NCI-H446 treated with DMSO at 0.1 percent for 48 hours (cell line): ENCODE measurements around the gene ENKD1.

ENCODE experiments used
- DNase-seq: peaks from one replicate; lab custom pipeline; 2025; lab: John Stamatoyannopoulos, UW

Gene ENKD1

DNA sequence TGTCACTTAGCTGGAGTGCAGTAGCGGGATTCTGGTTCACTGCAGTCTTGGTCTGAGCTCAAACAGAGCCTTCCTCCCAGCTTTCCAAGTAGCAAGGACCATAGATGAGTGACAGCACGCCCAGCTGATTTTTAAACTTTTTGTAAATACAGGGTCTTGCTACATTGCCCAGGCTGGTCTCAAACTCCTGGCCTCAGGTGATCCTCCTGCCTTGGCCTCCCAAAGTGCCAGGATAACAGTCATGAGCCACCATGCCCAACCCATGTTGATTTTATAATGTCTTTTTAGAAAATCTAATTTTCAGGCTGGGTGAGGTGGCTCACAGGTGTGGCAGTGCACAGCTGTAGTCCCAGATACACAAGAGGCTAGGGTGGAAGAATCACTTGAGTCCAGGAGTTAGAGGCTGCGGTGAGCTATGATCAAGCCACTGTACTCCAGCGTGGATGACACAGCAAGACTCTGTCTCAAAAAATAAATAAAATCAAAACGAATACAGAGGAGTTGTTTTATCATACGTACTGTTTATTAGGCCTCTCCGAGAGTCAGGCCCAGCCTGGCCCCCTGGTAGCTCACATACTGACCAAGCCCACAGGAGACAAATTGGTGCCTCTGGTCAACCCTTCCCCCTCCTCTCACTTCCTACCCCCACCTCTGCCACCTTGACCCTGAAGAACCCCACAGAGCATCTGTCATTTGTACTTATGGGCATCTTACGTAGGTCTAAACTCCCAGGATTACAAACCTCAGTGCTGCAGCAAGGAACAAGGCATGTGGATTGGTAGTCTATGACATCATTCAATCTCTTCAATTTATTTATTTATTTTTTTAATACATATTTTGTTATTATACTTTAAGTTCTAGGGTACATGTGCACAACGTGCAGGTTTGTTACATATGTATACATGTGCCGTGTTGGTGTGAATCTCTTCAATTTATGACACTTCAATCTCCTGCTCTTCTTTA lies 13.7 kb upstream of the ENKD1 start:
- DNase-seq = no peak

DNA sequence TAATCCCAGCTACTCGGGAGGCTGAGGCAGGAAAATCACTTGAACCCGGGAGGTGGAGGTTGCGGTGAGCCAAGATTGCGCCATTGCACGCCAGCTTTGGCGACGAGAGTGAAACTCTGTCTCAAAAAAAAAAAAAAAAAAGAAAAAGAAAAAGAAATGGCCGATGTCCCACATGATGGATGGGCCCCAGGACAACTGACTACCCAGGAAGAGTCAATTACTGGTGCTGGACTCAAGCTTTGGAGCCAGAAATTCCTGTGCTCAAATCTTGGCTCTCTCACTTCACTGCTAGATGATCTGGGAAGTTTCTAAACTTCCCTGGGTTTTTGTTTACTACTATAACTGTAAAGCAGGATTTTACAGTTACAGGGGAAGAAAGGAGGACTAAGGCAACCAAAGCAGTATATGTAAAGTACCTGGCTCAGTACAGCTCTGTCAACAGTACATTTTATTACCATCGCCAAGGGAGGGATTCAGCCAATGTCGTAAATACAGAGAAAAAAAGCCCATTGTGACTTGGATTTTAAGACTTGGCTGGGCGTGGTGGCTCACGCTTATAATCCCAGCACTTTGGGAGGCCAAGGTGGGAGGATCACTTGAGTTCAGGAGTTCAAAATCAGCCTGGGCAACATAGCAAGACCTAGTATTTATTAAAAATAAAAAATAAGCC lies 11.9 kb upstream of the ENKD1 start:
- DNase-seq = no peak

DNA sequence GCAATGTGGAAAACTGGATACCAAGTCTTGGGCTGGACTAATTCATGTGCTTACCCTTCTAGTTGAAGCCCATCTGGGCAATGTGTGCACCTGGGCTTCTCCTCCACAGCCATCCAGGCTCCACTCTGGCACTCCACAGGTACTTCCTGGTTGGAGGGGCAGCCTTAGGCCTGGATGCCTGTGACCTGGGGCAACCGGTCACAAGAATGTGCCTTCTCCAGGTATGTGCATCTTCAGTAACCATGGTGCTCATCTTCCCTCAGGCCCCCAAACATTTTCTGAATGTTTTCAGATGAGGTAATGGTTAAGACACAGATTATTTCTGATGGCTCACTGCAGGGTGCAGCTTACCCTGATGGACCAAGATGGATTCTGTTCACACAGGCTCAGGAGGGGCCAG lies 11.2 kb upstream of the ENKD1 start:
- DNase-seq = no peak

DNA sequence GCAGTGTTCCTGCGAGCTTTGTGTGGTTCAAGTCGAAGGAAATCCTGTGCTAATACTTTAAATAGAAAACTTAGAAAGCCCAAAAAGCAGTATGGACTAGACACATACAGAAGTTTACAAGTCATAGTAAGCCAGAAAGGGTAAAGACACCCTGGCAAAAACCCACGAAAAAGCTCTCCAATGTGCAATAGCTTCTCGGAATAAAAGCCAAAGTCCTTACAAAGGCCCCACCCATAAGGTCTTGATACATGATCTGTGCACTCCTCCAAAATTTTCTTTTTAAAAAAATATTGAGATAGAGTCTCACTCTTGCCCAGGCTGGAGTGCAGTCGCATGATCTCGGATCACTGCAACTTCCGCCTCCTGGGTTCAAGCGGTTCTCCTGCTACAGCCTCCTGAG lies 10.4 kb upstream of the ENKD1 start:
- DNase-seq = no peak

DNA sequence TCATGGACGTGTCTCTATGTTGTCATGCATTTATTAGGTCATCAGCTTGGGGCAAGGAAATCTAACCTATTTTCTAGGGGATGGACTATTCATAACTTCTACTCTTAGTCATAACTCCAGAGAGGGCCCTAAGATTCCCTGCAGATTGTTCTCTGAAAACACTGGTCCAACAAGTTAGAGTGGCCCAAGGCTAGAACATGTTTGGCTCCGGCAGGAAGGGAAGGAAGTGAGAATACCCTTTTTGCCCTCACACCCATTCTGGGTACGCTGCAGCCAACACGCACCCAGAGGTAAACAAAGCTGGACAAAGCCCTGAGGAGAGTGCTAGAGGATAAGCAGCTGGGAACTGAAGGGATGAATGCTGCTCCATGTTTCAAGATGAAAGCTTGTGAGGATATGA lies 10.0 kb upstream of the ENKD1 start:
- no peak for DNase-seq

DNA sequence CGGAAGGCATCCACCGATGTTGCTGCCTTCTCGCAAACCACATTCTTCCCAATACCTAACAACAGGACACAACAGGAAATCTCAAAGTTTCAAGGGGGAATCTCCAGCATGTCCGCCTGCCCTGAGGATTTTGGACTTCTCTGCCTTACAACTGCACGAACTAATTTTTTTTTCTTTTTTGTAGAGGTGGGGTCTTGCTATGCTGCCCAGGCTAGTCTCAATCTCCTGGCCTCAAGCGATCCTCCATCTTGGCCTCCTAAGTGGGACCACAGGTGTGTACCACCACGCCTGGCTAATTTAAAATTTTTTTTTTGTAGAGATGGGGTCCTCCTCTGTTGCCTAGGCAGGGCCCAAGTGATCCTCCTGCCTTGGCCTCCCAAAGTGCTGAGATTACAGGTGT lies 9.4 kb upstream of the ENKD1 start:
- DNase-seq = no peak

DNA sequence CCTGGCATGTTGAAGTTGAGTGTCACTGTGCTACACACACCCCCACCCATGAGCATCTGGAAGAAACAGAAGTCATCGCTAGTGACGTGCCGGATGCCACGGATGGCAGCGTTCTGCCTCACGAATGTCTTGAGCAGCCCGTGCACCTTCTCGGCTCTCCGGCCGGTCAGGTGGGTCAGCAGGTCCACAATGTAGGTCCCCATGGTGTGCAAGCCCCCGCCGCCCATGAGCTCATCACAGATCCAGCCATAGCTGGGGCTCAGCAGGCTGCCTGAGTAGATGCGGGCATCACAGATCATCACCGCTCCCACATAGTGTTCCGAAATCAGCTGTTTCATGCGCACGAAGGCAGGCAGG lies 9.0 kb upstream of the ENKD1 start:
- no peak for DNase-seq

DNA sequence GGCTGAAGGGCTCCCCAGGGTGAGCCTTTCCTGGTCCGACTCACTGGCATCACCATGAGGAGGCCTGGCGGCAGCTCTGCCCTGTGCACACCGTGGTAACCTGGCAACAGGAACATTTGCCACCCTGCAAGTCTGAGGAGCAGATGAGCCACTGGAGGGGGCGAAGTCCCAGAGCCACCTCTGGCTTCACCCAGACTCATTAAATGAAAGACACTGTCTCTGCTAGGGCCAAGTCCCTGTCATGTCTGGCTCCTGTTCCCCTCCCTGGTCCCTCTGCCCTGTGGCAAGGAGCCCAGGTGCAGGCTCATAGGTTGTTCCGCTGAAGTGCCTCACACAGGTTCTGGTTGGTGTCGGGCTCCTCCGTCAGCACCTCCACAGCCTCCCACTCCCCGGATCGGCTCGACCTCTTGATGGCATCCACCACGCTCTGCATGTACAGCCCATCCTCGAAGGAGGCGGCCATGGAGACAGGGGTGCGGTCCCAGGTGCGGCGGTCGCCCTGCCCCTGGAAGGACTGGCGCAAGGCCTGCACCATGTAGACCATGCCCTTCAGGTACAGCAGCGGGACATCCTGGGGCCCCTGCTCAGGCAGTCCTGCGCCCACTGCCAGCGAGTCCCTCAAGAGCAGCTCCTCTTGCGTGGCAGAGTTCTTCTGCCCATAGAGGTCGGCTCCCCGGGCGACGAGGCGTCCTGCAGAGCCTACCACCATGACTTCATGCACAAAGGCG lies 8.5 kb upstream of the ENKD1 start:
- DNase-seq = no peak

DNA sequence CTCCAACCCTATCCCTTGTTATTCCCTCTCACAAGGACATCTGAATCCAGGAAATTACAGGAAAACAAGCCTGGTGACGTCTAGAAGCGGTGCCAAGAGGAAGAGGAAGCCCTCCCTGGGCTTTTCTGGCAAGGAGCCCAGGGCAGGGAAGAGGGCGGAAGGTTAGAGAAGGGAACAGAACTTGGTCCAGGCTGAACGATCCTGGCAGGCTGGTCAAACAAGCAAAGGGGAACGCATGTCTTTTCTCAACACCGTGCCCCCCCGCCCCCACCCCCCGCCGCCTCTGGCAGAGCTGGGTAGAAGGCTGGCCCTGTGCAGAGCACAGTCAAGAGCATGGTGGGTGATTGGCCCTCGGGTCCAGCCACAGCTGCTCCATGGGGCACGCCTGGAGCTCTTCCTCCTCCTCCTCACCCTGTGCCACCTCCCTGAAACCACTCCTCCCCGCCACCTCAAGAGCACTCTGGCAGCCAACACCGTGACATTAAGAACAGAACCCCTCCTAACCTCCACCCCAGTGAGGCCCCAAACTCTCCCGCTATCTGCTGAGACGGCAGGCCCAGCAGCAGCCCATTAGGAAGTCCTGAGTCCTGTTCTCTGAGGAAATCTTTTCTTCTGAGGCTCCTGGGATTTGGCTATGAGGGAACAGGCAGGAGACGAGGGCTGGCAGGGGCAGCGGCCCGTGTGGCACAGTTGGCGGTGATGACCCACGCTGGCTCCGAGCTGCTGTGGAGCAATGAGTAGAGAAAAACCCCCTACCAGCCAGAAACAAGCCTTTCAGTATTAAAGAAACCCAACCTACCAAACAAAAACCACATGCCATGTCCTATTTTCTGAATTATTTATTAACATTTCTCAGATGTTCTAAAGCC lies 7.4 kb upstream of the ENKD1 start:
- DNase-seq = no peak

DNA sequence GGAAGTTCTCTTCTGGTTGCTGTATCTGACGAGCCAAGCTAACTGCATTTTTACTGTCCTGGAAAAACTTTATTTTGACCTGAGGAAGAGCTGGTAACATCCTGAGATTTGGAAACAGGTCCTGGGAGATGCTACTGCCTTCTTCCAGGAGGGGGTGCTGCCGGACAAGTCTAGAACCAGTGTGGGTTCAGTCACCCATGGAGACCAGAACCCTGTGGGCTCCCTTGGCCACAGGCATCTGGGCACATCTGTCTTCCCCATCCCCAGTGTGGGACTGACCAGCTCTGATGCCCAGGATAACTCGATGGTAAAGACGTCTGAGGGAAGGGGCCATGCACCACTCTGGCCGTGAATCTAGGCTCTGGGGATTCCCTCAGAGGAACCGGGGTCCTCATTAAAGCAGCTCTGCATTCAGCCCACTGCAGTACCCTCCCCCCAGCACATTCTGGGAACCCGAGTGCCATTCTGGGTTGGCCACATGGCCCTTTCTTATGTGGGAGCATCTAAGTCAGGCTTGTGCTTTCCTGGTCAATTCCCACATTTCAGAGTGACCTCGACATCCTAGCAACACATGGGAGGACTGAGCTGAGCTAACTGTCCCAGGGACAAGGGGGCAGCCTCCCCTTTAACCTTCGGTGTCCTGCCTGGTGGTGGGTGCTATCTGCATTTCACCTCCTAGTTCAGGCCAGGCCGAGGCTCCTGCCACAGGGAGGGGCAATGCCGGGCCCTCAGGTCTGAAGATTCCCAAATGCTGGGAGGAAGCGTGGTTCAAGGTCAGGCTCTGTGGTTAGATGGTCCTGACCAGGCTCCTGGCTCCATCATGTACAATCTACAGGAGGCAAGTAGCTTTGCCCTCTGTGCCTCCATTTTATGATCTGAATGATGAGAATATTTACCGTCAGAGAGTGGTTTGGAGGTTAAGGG lies 6.5 kb upstream of the ENKD1 start:
- DNase-seq = no peak

DNA sequence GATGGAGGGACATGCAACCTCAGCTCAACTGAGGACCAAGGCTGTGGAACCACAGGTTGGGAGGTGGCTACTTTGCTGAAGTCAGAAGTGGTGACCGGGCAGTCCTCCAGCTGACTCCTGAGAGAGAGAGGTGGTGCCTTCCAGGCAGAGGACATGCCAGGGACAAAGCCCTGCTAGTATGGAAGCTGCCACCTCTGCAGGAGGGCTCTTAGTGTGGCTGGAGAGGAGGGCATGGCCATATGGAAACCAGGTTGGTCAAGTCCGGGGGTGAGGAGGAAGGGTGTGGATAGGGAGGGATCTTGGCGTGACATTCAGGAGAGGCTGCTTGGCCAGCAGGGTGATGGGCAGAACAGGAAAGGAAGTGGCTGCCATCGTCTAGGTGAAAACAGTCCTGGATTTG lies 5.8 kb upstream of the ENKD1 start:
- DNase-seq = no peak

DNA sequence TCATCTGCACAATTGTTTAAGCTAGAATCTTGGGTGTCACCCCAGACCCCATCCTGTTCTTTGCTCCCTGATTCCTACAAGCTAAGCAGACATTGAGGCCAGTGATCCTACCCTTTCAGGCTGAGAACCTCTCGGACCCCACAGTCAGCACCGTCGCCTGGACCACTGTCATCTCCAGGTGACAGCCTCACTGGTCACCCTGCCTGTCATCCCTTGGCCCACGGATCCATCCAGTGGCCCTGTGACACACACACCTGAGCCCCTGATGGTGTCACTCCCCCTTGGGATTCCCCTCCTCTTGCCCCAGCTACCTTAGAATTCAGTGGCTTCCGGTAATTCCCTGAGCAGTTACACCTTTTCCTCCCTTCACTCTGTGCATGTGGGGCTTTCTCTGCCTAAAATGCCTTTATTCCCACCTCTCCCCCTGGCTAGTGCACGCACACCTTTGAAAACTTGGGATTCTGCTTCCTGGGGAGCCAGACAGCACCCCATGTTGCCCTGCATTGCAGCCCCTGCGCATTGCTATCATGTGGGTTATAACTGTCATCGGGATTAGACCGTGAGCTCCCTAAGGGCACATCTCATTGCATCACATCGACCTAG lies 3.0 kb upstream of the ENKD1 start:
- DNase-seq = no peak

DNA sequence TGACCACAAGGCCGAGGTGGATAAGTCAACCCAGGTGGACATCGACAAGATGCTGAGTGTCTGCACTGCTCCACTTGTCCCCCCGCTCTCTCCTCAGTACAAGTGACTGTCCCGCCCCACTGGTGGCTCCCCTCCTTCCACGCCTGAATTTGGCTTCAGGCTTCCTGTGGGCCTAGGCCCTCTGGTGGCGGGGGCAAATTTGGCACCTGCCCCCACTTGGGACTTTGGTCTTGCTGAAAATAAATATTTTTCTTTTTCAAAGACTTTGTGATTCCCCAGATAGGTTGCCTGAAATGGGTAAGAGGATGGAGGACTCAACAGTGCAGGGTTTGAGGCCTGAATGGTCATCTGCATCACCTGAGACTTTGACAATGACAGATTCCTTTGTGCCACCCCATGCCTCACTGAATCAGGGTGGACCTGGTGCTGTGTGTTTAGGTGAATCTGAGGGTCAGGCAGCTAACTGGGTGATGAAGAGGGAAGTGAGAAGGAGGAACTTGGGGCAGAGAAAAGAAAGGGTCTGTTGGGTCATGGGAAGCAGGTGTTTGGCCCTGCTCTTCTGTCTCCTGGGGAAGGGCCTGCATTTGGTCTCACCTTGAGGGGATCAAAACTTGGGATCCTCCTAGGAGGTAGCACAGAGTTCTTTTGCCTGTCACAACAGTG lies 2.1 kb upstream of the ENKD1 start:
- no peak for DNase-seq

DNA sequence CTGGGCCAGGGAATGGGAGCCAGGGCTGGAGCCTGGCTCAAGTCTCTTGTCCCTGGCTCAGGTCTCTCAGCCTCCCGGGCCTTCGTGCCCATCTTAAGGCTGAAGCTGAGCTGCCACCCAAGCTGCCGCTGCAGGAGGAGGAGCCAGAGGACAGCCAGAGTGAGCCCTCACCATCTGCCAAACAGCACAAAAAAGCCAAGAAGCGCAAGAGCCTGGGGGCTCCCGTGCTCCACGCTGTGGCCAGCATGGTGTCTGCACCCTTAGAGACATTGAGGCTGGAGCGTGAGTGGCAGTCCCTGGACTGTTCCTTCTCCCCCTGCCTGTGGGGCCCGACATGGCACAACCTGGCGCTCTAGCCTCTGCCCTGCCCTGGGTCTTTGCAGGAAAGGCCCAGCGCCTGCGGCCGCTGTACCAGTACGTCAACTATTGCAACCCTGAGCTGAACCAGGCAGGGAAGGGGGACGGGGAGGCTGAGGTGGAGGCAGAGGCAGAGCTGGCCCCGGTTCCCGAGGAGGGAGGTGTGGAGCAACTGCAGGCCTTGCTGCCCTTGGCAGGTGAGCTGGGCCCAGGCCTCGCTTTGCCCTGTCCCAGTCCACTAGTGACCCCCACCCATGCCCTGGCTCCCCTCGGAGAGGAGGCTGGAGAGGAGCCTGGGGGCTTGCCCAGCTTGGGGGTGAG lies 1.4 kb upstream of the ENKD1 start:
- DNase-seq = peak; percentile 84

DNA sequence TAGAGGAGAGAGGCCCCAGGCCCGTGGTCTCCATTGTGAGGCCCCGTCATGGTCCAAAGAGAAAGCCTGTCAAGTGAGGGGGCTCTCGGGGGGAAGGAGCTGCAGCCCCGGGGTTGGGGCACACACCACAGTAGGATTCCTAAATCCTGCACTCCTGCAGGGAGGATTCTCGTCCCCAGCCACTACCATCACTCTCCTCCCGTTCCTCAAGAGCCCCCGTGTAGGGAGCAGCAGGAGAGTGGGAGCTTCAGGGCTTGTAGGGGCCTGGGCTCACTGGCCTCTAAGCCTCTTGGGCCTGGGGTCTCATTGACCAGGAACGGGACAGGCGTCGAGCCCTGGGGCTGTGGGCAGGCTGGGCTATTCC lies 885 bp upstream of the ENKD1 start:
- DNase-seq = no peak

DNA sequence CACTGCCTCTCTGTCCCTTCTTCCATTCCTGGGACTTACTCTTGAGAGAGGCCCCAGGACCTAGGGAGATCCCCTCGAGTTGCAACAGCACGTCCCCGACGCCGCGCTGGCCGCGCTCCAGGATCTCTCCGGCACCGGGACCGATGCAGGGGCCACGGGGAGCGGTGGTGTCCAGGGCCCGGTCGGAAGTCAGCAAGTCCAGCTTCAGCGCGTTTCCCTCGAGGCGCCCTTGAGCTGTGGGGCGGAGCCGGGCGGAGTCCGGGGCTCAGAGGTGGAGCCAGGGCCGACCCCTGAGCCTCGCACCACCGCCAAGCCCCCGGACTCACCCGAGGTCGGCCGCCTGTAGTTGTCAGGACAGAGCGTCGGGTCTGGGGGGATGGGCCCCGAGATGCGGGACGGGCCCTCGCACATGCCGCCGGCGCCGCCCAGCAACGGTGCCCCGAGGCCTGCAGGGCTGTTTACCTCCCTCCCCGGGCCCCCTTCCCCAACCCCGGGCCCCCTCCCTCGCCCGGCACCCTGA lies 458 bp downstream of the ENKD1 start:
- DNase-seq = no peak

DNA sequence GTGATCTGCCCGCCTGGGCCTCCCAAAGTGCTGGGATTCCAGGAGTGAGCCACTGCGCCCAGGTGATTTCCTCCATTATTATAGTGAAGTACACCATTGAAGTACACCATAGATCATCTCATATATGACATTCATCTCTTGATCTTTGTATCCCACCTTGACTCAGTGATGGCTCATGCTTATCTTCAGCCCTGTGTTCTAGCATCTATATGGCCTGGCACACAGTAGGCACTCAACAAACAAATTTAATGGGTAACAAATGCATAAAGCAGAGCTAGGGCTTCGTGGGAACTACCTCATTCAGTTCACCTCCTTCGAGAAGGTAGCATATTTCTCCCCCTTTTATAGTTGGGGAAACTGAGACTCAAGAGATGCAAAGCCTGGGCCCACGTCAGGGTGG lies 952 bp downstream of the ENKD1 start:
- DNase-seq = no peak

DNA sequence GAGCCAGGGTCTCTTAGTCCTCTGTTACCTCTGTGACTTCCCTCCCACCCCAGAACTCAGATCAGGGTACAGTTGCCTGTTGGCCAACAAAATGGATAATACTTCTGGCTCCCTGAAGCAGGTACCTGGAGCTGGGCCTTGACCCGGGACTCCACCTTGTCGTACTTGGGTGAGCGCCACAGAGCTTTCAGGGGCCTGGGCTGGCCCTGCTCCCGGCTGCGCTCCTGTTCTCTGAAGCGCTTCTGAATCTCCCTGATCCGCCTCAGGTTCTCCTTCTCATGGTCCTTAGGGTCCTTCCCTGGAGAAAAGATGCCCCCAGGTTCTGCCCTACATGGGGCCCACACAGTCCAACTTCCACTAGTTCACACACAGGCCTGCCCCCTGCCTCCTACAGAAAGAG lies 1.7 kb downstream of the ENKD1 start:
- no peak for DNase-seq

DNA sequence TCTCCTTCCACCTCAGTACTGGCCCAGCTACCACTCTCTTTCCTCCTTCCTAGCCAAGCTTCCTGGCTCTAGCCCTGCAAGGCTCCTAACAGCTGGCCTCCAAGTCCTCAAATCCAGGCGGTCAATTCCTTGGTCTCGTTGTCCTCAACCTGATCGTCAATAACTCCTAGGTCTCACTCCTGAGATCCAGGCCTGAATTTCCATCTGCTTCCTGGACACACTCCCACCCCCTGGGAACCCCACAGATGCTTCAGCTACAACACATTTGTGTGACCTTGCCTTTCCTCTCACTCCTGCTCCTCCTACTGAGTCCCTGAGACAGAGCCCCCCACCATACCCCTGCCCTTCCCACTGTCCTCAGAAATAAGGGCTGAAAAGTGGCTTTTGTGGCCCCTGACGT lies 2.3 kb downstream of the ENKD1 start:
- DNase-seq = no peak
